ENCODE results near the gene MAP4K3.

- TF ChIP-seq CTCF (IDR thresholded peaks at IDR 0.05; ENCODE audit: control extremely low read depth in 1 of 3, insufficient read depth in 1 of 3, low read depth in 1 of 3, low read length in 3 of 3): no peak
- TF ChIP-seq POLR2A (IDR thresholded peaks at IDR 0.05; ENCODE audit: control extremely low read depth in 1 of 2, low read depth in 2 of 2, low read length in 2 of 2): no peak
- TF ChIP-seq MAFK (IDR thresholded peaks at IDR 0.05; ENCODE audit: low read depth, low read length): no peak
- TF ChIP-seq CHD2 (IDR thresholded peaks at IDR 0.05; ENCODE audit: low read length): no peak
- no peak for TF ChIP-seq EZH2 (IDR thresholded peaks at IDR 0.05; ENCODE audit: low read depth, low read length, severe bottlenecking)
- no peak for TF ChIP-seq RAD21 (IDR thresholded peaks at IDR 0.05 in 1 of 2, conservative IDR thresholded peaks at IDR 0.05 in 1 of 2; ENCODE audit: low read depth in 2 of 2, low read length in 2 of 2)
- TF ChIP-seq GTF2F1 (IDR thresholded peaks at IDR 0.05; ENCODE audit: borderline replicate concordance, low read depth, low read length): no peak
- no peak for TF ChIP-seq KDM5A (IDR thresholded peaks at IDR 0.05; ENCODE audit: low read length)
- TF ChIP-seq USF2 (IDR thresholded peaks at IDR 0.05; ENCODE audit: low read length): no peak
Observed at GRCh38 chr2:39246382-39246980, 190.6 kb downstream of the MAP4K3 start.
